Breast epithelium (tissue), 4 donors: ENCODE measurements around the gene VIPR1. TPM values are rescaled to one million over a fixed set of nuclear protein-coding genes. Genes with fewer than 3 reads are reported as not detected.
A peak's percentile ranks its signal among the peaks of the same experiment; 100 is the strongest.

Experiments used
- DNase-seq, 2 donors: peaks; one replicate each; pipeline ENCODE4 v3.0.0-alpha.2; 2019; ENCODE audit warnings: low spot score in 2 of 2
- H3K27ac ChIP-seq, 2 donors: fragments of 200-600 bp; sonication (generic) in 1 of 2; one replicate each; pipeline ENCODE4 v1.5.1; 2016 to 2019; ENCODE audit warnings: mild to moderate bottlenecking in 1 of 2
- H3K27me3 ChIP-seq, 2 donors: fragments of 200-600 bp; sonication (generic) in 1 of 2; one replicate each; pipeline versions ENCODE4 v1.5.1 to v1.6.0; 2017 to 2019; ENCODE audit warnings: control low read depth in 1 of 2, mild to moderate bottlenecking in 1 of 2
- H3K36me3 ChIP-seq: fragments of 200-600 bp; one replicate; pipeline ENCODE4 v1.5.1; 2019
- H3K4me1 ChIP-seq, 2 donors: fragments of 200-600 bp; sonication (generic); one replicate each; pipeline ENCODE4 v1.5.1; 2016 to 2019; ENCODE audit warnings: control low read depth in 1 of 2
- H3K4me3 ChIP-seq, 3 donors: fragments of 200-600 bp; sonication (generic); 1 replicate in 2 of 3; 2 replicates in 1 of 3; pipeline ENCODE4 v1.5.1; 2016 to 2019; ENCODE audit warnings: mild to moderate bottlenecking in 3 of 3, moderate library complexity in 2 of 3
- H3K9me3 ChIP-seq, 2 donors: fragments of 200-600 bp; sonication (generic) in 1 of 2; one replicate each; pipeline ENCODE4 v1.5.1; 2016 to 2019; ENCODE audit warnings: control low read depth in 1 of 2
- POLR2A ChIP-seq: fragments of 450-650 bp; IDR thresholded peaks from one replicate; pipeline ENCODE4 v1.6.1; 2016; ENCODE audit warnings: antibody characterized with exemption, mild to moderate bottlenecking, moderate library complexity
- POLR2AphosphoS5 ChIP-seq, 3 donors: sonication (generic); formaldehyde crosslinking; IDR thresholded peaks; one replicate each; pipeline ENCODE4 v1.6.1; 2017; ENCODE audit warnings: antibody characterized with exemption in 3 of 3
- intact Hi-C: fragments of 100-400 bp; cut with DNase I; formaldehyde crosslinking; loops from one replicate; pipeline ENCODE4 v1.15.1; 2023; ENCODE audit warnings: low total_unique reads
- total RNA-seq, 3 donors: library from RNA; depleted of rRNA; stranded (reverse); fragments of >200 nt; gene quantifications; one replicate each; pipeline ENCODE4 v1.1.0, GENCODE V29; 2016
- TF ChIP-seq, protein P1 (sequence below), 3 donors: fragments of 450-650 bp; IDR thresholded peaks; one replicate each; pipeline ENCODE4 v1.5.1; 2016 to 2017; ENCODE audit warnings: antibody characterized with exemption in 3 of 3, mild to moderate bottlenecking in 3 of 3, moderate library complexity in 3 of 3

VIPR1 gene
- total RNA-seq, 3 donors from 2014 or later = 16.3 to 40.2 (median 25.2) TPM

DNA sequence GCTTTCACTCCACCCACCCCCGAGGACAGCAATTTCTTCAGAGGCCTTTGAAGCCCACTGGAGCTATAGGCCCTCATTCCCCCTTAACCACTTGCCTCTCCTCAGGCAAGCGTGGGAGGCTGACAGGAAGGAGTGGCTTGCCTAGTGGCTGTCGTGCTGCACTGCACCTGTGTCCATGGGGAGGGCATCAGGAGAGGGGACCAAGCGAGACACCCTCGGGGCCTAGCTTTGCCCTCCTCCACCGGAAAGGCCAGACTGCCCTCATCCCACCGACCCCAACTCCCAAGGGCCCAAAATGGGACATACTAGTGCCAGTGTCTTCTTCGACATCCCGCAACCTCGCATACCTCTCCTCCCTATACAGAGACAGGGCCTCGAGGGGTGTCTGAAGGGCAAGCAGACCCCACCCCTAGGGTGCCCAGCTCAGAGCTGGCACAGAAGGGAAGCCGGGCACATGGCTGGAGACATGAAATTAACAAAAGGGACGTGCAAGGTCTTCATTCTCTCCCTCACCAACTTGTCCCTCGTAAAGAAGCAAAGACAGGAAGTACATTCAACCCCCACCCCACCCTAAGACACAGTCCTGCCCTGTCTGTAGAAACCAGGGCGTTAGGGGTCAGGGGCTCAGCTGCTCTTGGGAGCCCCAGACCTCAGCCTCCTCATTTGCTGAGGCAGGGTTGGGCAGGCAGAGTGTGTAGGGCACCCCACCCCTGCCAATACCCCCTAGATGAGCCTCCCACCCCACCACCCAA is 24.3 kb downstream of the VIPR1 start:
- Histone ChIP-seq H3K4me1 (no peaks in the 10 kb centered on the region), H3K36me3 (no peaks in the 10 kb centered on the region), H3K9me3 (no peaks in the 10 kb centered on the region), H3K4me3 (no peak overlapping the region), H3K27ac (no peak overlapping the region), H3K27me3 (no peaks in the 10 kb centered on the region)
- DNase-seq = no peak
- TF ChIP-seq, protein P1, sequence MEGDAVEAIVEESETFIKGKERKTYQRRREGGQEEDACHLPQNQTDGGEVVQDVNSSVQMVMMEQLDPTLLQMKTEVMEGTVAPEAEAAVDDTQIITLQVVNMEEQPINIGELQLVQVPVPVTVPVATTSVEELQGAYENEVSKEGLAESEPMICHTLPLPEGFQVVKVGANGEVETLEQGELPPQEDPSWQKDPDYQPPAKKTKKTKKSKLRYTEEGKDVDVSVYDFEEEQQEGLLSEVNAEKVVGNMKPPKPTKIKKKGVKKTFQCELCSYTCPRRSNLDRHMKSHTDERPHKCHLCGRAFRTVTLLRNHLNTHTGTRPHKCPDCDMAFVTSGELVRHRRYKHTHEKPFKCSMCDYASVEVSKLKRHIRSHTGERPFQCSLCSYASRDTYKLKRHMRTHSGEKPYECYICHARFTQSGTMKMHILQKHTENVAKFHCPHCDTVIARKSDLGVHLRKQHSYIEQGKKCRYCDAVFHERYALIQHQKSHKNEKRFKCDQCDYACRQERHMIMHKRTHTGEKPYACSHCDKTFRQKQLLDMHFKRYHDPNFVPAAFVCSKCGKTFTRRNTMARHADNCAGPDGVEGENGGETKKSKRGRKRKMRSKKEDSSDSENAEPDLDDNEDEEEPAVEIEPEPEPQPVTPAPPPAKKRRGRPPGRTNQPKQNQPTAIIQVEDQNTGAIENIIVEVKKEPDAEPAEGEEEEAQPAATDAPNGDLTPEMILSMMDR (IDR thresholded peaks at IDR 0.05) = no peak
- no peak for TF ChIP-seq POLR2AphosphoS5 (IDR thresholded peaks at IDR 0.05)
- no peak for TF ChIP-seq POLR2A
- intact Hi-C loops = no loop called here

DNA sequence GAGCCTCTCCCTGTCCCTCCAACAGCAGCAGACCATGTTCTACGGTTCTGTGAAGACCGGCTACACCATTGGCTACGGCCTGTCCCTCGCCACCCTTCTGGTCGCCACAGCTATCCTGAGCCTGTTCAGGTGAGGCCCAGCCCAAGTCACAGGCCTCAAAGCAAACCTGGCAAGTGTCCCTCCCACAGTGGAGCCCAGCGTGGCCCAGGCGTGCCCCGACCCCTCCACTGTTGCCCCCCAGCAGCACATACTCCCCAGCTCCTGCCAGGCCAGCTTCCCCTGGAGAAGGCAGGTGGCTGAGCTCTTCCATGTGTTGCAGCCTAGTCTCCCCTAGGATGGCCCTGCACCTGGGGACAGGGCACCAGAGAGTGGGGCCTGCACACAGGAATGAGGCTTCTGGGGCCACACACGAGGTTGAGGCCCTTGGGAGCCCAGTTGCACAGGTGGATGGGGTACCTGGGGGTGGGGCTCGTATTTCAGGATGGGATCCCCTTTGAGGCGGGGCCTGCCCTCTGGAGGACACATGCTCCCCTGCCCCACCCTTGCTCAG is 25.0 kb downstream of the VIPR1 start:
- no peaks in the 10 kb centered on the region for H3K4me1 ChIP-seq
- no peaks in the 10 kb centered on the region for H3K9me3 ChIP-seq
- no peaks in the 10 kb centered on the region for H3K36me3 ChIP-seq
- TF ChIP-seq, protein P1 (IDR thresholded peaks at IDR 0.05) = no peak
- TF ChIP-seq POLR2A (no peak), POLR2AphosphoS5 (IDR thresholded peaks at IDR 0.05) (no peak)
- DNase-seq = no peak
- intact Hi-C loops = no loop called here
- no peak overlapping the region for H3K27ac ChIP-seq
- H3K27me3 ChIP-seq = no peaks in the 10 kb centered on the region
- no peak overlapping the region for H3K4me3 ChIP-seq

GRCh38 chr3:42529468-42529867 is 27.0 kb downstream of the VIPR1 start:
- no peak for DNase-seq
- intact Hi-C loops = no loop called here
- Histone ChIP-seq H3K4me3 (no peak overlapping the region), H3K36me3 (no peaks in the 10 kb centered on the region), H3K27ac (no peak overlapping the region), H3K4me1 (no peaks in the 10 kb centered on the region), H3K9me3 (no peaks in the 10 kb centered on the region), H3K27me3 (no peaks in the 10 kb centered on the region)
- TF ChIP-seq POLR2AphosphoS5 (IDR thresholded peaks at IDR 0.05) (no peak), POLR2A (no peak)
- TF ChIP-seq, protein P1 (IDR thresholded peaks at IDR 0.05) = no peak

GRCh38 chr3:42530073-42530472 is 27.6 kb downstream of the VIPR1 start:
- Histone ChIP-seq H3K36me3 (no peaks in the 10 kb centered on the region), H3K27me3 (no peaks in the 10 kb centered on the region), H3K4me1 (no peaks in the 10 kb centered on the region), H3K4me3 (no peak overlapping the region), H3K27ac (no peak overlapping the region), H3K9me3 (no peaks in the 10 kb centered on the region)
- DNase-seq = no peak
- intact Hi-C loops = no loop called here
- TF ChIP-seq, protein P1 (IDR thresholded peaks at IDR 0.05) = no peak
- no peak for TF ChIP-seq POLR2AphosphoS5 (IDR thresholded peaks at IDR 0.05)
- TF ChIP-seq POLR2A = no peak

DNA sequence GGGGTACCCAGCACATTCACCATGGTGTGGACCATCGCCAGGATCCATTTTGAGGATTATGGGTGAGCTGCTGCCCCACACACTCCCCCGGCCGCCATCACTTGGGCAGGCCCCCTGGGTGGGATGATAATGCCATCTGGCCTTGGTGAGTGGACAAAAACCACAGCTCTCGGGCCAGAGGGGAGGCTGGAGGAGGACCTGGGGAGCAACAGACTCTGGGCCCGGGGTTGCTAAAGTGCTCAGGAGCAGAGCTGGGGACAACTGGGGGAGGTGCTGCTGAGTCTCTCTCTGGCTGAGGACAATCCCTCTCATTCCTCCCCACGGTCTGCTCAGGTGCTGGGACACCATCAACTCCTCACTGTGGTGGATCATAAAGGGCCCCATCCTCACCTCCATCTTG is 29.0 kb downstream of the VIPR1 start:
- Histone ChIP-seq H3K9me3 (no peaks in the 10 kb centered on the region), H3K4me3 (no peak overlapping the region), H3K36me3 (no peaks in the 10 kb centered on the region), H3K27ac (peak overlapping the region in 1 of 2 donors; percentile 32), H3K4me1 (no peaks in the 10 kb centered on the region), H3K27me3 (no peaks in the 10 kb centered on the region)
- no peak for DNase-seq
- intact Hi-C loops = no loop called here
- TF ChIP-seq POLR2A (no peak), POLR2AphosphoS5 (IDR thresholded peaks at IDR 0.05) (no peak)
- TF ChIP-seq, protein P1 (IDR thresholded peaks at IDR 0.05) = no peak
